Forelimb muscle (tissue), 1 donor: ENCODE data around the gene SERTAD3. TPM values are rescaled to one million over a fixed set of nuclear protein-coding genes. Genes with fewer than 3 reads are reported as not detected.
"Not testable (repeated sequence)": the region's sequence is repeated elsewhere in the genome, so short reads cannot be mapped to it uniquely, and the experiment has no call there.

Experiments used
- DNase-seq: peaks from one replicate; pipeline ENCODE4 v3.0.0-alpha.2; 2013; ENCODE audit warnings: low read depth
- polyA plus RNA-seq: library from polyadenylated mRNA; unstranded; fragments of 120-200 nt; gene quantifications from one replicate; pipeline ENCODE4 v1.2.1, GENCODE V29; 2013; ENCODE audit not compliant: insufficient read length

The SERTAD3 gene
- polyA plus RNA-seq, 1 donor: 52.9 TPM

- DNase-seq: no peak
Observed at GRCh38 chr19:40411125-40411842, 32.9 kb downstream of the SERTAD3 start.

DNA sequence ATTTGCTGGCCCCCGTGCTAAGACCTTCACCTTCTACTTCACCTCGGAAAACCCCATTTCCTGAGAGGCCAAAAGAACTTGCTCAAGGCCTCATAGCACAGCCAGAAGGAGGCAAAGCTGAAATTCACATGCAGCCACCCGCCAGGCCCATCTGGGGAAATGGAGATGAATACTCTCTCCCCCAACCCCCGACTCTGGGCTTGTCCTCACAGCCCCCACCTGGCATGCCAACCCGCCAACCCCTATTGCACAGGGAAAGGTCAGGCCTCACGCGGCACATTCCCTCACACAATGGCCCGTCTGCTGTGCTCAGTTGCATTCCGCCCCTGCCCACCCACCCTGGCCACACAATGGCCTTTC, 34.1 kb downstream of the SERTAD3 start:
- no peak for DNase-seq

DNA sequence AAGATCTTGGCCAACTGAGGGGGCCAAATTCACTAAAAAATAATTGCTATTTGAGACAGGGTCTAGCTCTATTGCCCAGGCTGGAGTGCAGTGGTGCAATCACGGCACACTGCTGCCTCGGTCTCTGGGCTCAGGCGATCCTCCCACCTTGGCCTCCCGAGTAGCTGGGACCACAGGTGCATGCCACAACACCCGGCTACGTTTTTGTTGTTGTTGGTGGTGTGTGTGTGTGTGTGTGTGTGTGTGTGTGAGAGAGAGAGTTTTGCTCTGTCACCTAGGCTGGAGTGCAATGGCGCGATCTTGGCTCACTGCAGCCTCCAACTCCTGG, 35.6 kb downstream of the SERTAD3 start:
- DNase-seq: not testable (repeated sequence)

GRCh38 chr19:40407714-40408597, 36.2 kb downstream of the SERTAD3 start:
- DNase-seq: no peak

DNA sequence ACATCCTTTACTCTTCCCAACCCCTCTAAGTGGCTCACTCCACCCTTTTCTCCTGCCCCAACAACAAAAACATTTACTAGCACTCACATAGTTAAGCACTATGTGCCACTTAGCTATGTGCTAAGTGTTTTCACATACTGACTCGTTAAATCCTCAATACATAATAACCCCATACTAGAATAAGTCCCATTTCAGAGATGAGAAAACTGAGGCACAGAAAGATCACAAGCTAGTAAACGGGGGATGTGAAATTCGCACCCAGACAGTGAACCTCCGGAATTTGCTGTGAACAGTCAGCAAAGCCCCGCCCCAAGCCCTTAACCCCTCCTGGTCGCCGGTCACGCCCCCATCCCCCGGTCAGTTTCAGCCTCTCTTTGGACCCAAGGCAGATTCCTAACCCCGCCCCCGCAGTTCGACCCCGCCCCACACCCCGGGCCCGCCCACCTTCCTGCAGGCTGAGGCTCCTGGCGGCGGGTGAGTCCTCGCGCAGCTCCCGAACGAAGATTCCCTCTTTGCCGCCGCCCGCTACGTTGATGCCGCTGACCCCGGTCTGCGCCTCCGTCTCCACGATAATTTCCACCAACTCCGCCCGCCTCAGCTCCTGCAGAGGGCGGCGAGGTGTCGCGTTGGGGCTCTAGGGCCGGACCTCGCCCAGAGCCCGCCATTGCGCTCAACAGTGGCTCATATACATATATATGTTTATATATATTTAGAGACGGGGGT, 40.7 kb downstream of the SERTAD3 start:
- no peak for DNase-seq

- no peak for DNase-seq
Observed at GRCh38 chr19:40400559-40400958, 43.6 kb downstream of the SERTAD3 start.

DNA sequence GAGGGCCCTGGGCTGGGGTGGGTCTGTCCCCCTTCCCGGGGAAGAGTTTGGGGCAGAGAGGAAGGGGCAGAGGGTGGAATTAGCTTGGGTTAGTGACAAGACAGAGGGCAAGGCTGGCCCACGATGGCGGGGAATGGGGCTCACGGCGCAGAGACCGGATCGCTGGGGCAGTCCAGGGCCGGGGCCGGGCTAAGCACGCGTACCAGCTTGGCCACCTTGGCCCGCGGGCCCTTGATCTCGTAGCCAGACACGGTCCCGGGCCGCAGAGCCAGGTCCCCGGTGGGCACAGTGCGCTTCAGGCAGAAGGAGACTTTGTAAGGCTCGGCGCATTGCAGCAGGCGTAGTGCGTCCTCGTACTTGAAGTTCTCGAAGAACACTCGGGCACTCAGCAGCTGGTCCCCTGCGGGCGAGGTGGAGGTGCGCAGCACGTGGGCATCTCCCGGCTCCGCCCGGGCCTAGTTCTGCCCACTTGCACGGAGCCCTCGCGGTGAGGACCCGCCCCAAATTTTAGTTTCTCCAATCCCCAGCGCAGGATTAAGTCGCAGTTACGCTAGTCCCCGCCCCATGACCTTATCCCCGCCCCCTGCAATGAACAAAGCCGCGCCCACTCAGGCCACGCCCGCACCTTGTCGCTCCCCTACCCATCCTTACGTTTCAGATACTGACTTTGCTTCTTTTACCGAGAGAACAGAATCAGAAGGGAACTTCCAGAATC, 45.6 kb downstream of the SERTAD3 start:
- DNase-seq: no peak

DNA sequence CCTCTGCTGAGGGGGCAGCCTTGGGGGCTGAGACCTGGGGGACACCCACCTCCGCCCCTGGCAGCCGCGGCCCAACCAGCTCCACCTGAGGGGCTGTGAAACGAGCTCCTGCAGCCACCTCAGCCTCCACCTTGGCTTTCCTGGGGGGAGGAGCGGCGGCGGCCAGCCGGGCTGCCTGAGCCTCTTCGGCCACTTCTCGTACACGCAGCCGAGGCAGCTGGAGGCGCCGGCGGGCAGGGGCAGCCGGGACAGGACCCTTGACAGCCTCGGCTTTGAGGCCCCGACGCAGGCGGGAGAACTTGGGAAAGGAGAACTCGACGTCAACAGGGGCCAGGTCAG, 46.6 kb downstream of the SERTAD3 start:
- no peak for DNase-seq

- DNase-seq: no peak
Observed at GRCh38 chr19:40396886-40397567, 47.1 kb downstream of the SERTAD3 start.

DNA sequence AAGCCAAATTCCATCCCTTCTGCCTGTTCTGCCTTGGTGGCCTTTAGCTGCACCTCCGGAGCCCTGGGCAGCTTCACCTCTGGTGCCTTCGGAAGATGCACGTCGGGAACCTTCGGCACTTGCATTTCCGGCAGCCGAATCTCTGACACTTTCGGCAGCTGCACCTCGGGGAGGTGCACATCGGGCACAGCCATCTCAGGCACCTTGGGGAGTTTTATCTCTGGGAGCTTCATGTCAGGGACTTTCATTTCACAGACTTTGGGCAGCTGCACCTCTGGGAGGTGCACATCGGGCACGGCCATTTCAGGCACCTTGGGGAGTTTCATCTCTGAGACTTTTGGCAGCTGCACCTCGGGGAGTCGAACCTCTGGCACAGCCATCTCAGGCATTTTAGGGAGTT, 48.2 kb downstream of the SERTAD3 start:
- no peak for DNase-seq

DNA sequence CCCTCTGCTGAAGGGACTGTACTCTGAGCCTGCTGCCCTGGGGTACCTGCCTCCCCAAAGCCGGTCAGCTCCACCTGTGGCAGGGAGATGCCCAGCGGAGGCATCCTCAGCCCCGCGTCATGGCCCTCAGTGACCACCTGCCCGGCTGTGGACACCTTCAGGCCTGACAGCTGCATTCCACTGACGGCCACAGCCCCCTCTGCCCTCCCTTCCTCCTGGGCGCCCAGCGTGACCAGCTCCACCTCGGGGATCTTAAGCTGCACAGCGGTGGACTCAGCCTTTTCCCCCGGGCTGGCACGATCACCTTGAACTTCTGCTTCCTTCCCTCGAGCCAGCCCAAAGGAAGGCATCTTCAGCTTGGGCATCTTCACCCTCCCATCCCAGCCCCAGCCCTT, 49.3 kb downstream of the SERTAD3 start:
- no peak for DNase-seq

GRCh38 chr19:40393894-40394815, 50.0 kb downstream of the SERTAD3 start:
- no peak for DNase-seq

- DNase-seq: no peak
Observed at GRCh38 chr19:40392894-40393517, 51.1 kb downstream of the SERTAD3 start.

GRCh38 chr19:40392123-40392522, 52.0 kb downstream of the SERTAD3 start:
- no peak for DNase-seq

Other genes starting within 250 kb of the SERTAD3 start
- gene TTC9B, start 226.0 kb downstream of the SERTAD3 start, polyA plus RNA-seq: 0.10 TPM
- gene CCNP, start 217.6 kb downstream of the SERTAD3 start, polyA plus RNA-seq: 0.65 TPM
- 187 TPM for gene AKT2, start 159.0 kb downstream of the SERTAD3 start, polyA plus RNA-seq
- 77.2 TPM for gene C19orf47, start 95.9 kb downstream of the SERTAD3 start, polyA plus RNA-seq
- gene PLD3, start 95.6 kb downstream of the SERTAD3 start, polyA plus RNA-seq: 232 TPM
- 2.5 TPM for gene HIPK4, start 54.2 kb downstream of the SERTAD3 start, polyA plus RNA-seq
- 7.7 TPM for gene PRX, start 31.0 kb downstream of the SERTAD3 start, polyA plus RNA-seq
- 5.8 TPM for gene SERTAD1, start 18.3 kb downstream of the SERTAD3 start, polyA plus RNA-seq
- 32.2 TPM for gene BLVRB, start 21.4 kb upstream of the SERTAD3 start, polyA plus RNA-seq
- 0.33 TPM for gene SPTBN4, start 22.7 kb upstream of the SERTAD3 start, polyA plus RNA-seq
- gene SHKBP1, start 132.5 kb upstream of the SERTAD3 start, polyA plus RNA-seq: 18.3 TPM
- 239 TPM for gene LTBP4, start 157.0 kb upstream of the SERTAD3 start, polyA plus RNA-seq
- gene NUMBL, start 246.3 kb upstream of the SERTAD3 start, polyA plus RNA-seq: 32.6 TPM